IPS-NIHi7 (cell line): ENCODE results near the gene PRKAR1B.
"Not testable (repeated sequence)": the region's sequence is repeated elsewhere in the genome, so short reads cannot be mapped to it uniquely, and the experiment has no call there.

ENCODE experiments used
- DNase-seq: peaks from one replicate; pipeline ENCODE4 v3.0.0; 2012; ENCODE audit warnings: mixed read lengths; ENCODE audit errors: extremely low spot score

Gene PRKAR1B

GRCh38 chr7:644381-645305, 82.4 kb downstream of the PRKAR1B start:
- DNase-seq = no peak

DNA sequence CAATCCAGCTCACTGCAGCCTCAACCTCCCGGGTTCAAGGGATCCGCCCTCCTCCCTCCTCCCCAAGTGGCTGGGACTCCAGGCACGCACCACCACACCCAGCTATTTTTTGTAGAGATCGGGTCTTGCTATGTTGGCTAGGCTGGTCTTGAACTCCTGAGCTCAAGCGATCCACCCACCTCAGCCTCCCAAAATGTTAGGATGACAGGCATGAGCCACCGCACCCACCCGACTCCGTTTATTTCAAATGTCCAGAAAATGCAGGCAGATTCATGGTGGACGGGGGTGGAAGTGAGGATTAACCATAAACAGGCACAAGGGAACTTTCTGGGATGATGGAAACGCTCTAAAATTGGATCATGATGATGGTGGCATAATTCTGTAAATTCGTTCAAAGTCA, 85.1 kb downstream of the PRKAR1B start:
- no peak for DNase-seq

DNA sequence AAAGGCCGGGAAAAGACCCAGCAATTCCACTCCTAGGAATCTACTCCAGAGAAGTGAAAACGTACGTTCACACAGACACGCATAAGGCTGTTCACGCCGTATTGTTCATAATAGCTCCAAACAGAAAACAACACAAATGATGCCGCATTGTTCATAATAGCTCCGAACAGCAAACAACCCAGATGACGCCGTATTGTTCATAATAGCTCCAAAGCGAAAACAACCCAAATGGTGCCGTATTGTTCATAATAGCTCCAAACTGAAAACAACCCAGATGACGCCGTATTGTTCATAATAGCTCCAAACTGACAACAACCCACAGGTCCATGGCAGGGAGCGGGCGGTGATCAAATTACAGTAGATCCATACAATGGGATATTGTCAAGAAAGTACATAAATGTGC, 85.8 kb downstream of the PRKAR1B start:
- no peak for DNase-seq

DNA sequence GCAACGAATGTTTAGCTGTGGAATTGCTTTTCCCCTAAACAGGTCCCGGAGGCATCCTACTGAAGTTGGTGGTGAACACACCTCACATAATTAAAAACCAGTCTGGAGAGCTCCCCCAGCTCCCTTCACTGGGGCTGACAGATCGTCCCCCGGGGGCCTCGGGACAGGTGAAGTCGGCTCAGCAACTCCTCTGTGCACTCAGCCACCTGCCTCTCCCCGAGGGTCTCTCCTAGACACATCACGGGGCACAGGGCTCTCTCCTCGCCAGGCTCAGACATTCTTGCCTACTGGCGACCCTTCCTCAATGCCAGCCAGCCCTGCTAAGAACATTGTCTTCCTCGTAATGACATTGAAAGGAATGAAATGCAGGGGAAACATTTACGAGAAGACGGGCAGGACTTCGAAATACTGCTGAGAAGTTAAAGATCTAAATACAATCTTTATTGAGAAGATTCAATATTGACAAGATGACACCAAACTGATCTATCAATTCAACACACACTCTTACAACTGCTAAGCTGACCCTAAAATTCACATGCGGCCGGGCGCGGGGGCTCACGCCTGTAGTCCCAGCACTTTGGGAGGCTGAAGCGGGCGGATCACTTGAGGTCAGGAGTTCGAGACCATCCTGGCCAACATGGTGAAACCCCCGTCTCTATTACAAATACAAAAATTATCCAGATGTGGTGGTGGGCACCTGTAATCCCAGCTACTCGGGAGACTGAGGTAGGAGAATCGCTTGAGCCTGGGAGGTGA, 88.6 kb downstream of the PRKAR1B start:
- DNase-seq = no peak

DNA sequence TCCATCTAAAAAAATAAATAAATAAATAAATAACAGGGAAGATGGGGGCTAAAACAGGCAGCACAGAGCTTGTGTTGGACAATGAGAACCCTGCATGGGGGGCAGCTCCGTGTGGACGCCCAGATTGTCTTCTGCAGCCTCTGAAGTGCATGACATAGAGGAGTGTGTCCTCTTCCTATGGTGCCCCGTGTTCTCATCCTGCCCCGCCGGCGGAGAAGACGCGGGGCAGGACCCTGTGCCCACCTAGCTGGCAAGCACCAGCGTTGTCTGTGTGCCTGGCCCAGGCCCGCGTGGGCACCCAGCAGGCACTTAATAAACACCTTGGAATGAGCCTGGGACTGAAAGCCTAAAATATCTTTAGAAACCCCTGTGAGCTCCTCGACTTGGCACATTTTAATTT, 89.3 kb downstream of the PRKAR1B start:
- DNase-seq = no peak

GRCh38 chr7:636396-636795, 90.7 kb downstream of the PRKAR1B start:
- peak; percentile 58 for DNase-seq

- DNase-seq = not testable (repeated sequence)
Observed at GRCh38 chr7:635687-636382, 91.2 kb downstream of the PRKAR1B start.

DNA sequence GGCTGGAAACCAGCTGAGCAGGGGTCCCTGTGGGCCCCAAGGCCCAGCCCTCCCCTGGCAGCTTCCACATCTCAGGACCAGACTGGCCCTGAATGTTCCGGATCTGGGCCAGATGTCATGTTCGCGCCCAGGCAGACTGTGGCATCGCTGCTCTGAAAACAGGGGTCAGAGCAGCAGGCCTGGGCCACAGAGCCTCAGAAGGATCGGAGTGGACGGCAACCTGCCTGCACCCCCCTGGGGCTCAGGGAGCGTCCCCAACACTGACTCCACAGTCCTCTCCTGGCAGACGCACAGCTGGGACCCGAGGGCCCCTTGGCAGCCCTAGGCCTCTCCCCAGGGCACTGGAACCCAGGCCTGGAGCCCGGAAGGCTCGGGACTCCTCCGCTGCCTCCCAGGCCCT, 91.9 kb downstream of the PRKAR1B start:
- no peak for DNase-seq

DNA sequence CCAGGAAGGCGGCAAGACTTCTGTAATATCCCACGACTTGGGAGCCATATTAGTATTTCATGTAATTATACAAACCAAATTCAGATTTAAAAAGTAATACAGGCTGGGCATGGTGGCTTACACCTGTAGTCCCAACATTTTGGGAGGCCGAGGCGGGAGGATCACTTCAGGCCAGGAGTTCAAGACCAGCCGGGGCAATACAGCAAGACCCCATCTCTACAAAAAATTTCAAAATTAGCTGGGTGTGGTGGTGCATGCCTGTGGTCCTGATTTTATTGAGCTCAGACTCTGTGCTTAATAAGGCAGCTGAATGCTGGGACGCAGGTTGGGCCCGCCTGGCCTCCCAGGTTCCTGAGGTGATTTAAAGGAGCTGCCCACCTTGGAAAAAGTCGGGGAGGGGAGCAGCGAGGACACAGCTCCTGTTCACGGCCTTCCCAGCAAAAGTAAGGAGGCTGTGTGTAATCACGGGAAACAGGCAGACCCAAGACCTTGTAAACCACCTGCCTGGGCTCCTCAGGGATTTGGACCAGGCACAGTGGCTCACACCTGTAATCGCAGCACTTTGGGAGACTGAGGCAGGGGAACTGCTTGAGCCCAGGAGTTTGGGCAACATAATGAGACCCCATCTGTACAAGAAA, 93.6 kb downstream of the PRKAR1B start:
- DNase-seq = no peak

GRCh38 chr7:632831-633210, 94.3 kb downstream of the PRKAR1B start:
- no peak for DNase-seq

DNA sequence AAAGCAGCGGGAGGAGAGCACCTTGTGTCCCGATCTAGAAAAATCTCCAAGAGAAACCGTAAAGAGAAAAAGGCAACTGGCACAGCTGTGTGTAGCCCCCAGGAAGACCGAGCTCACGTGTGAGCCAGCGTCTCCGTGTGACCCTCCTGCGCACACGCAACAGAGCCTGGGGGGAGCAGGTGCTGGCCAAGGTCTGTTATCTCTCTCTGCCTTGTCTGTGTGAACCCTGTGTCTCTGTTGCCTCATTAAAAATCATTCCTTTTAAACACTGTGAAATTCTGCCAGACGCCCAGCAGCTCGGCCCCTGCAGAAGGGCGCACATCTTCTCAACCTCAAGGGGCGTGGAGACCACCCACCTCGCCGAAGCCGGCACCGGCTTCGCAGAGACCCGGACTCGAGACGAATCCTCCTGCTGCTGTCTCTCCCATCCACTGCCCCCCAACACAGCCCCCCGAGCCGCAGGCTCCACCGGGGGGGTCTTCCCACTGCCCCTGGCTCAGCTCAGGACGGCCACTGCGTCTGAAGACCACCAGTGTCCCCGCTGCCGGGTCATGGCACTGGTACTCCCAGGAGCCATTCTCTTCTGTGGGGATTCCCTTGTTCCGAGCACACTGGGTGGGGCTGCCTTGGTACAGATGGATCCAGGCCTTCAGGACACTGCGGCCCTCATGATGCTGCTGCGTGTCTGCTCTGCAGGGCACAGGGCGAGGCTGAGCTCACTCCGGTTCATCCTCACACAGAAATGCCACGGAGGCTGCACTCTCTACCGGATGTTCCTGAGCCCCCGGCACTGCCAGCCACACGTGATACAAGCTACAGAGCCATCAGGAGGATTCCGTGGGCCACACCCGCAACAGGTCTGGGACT, 94.9 kb downstream of the PRKAR1B start:
- no peak for DNase-seq

DNA sequence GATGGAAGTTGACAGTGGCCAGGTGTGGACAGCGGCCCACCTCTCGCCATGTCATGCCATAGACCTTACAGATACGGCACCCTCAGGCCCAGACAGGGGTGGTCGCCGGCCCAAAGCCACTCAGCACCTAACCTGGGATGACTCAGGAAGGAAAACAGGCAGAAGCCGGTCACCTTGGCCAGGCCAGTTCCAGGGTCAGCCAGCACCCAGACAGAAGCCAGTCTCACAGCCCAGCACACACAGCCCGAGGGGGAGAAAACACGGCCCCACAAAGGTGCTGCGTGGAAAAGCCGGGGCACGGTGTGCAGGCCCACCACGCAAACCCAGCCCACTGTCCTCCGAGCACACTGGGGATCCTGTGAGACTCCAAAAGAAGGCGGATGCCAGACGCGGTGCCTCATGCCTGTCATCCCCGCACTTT, 95.8 kb downstream of the PRKAR1B start:
- DNase-seq = no peak

GRCh38 chr7:630539-630938, 96.5 kb downstream of the PRKAR1B start:
- no peak for DNase-seq

DNA sequence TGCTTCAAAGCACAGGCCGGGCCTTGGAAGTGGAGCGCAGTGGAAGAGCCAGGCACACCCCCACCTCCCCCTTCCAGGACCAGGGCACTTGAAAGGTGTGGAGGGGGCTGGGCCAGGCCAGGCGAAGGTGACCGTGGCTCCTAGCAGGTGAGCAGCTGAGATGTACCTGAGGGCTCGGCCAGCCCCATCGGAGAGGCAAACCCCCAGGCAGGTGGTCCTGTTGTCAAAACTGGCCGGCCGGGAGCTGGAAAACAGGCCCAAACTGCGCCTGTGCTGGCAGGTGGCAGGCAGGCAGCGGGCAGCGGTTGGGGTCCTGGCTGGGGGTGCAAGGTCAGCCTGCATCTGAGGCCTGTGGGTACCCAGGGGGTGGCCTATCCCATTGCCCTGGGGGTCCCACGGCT, 97.0 kb downstream of the PRKAR1B start:
- DNase-seq = no peak

DNA sequence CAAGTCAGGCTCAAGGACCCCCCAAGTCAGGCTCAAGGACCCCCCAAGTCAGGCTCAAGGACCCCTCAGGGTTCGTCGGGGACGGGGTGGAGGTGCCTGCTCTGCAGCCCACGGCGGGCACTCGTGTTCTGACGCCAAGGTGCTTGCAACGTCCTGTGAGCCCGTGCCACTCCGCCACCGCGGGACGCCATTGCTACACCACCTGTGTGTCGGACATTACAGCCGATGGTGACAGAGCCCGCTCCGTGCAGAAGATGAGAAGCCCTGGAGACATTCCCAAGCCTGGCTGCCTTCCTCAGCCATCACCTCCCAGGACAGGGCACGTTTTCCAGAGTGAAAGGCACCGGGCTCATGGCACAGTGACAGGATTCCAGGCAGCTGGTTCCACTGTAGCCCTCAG, 98.3 kb downstream of the PRKAR1B start:
- DNase-seq = no peak

DNA sequence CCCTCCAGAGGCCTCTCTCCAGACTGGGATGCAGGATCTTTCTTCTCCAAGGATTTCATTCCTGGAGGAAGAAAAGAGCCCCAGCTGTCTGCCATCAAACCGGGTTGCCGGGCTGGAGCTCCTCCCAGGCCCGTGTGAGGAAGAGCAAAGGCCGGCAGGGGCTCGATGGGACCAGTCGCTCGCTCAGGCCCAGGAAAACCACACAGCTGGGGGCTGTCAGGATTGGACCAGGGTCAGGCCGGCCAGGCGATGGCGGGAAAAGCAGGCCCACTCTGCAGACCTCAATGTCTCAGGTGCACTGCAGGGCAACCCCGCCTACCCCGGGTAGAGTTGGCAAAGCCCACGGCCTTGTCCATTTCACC, 98.7 kb downstream of the PRKAR1B start:
- DNase-seq = no peak

DNA sequence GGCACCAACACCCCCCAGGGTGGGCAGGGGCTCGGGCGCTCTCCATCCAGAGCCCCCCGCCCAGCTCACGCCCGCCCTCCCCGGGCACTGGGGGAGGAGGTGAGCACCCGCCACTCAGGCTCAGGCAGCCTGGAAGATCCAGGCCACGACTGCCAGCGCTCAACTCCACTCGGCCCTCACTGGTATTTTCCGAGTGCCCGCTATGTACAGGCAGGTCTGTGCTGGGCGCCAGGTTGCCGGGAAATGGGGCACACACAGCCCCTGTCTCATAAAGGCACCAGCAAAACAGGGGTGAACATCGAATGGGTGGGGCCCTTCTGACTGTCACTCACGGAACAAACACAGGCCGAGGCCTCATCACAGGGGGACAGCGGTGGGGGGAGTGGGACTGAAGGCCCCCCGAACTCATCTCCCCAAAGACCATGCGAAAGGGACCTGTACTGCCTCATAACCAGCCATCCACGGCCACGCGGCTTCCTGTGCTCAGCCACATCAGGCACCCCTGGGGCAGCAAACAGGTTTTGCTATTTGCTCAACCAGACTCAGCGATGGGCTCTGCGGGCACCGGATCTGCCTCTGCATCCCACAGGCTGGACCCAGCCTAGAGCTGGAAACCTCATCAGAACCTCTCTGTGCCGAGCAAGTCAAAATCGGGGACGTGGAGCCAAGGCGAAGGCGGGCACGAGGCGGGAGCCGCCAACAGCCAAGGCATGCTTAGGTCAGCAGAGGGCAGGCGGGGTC, 99.2 kb downstream of the PRKAR1B start:
- no peak for DNase-seq

DNA sequence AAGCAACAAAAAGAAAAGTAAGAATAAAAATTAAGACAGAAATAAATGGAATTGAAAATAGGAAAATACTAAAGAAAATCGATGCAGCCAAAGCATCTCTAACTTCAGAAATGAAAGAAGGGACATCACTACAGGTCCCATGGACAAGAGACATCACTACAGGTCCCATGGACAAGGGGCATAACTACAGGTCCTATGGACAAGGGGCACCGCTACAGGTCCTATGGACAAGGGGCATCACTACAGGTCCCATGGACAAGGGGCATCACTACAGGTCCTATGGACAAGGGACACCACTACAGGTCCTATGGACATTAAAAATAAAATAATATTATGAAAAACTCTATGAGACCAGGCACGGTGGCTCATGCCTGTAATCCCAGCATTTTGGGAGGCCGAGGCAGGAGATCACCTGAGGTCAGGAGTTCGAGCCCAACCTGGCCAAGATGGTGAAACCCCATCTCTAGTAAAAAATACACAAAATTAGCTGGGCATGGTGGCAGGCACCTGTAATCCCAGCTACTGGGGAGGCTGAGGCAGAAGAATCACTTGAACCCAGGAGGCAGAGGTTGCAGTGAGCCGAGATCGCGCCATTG, 101.6 kb downstream of the PRKAR1B start:
- DNase-seq = no peak

GRCh38 chr7:623464-623863, 103.6 kb downstream of the PRKAR1B start:
- DNase-seq = no peak
